A549 treated with CpdA at 1 μM for 4 hours (cell line): ENCODE data around the gene PKMYT1. TPM values are rescaled to one million over a fixed set of nuclear protein-coding genes. Genes with fewer than 3 reads are reported as not detected.

Source experiments
- total RNA-seq: library from RNA; stranded (reverse); fragments of 200-300 nt; extraction: Qiagen RNA extraction; gene quantifications from 5 replicates; pipeline ENCODE4 v1.2.3, GENCODE V29; 2022; ENCODE audit warnings: low read depth

Gene PKMYT1
- total RNA-seq: 62.4 to 91.1 TPM (median 87.4 TPM) in 5 replicates

DNA sequence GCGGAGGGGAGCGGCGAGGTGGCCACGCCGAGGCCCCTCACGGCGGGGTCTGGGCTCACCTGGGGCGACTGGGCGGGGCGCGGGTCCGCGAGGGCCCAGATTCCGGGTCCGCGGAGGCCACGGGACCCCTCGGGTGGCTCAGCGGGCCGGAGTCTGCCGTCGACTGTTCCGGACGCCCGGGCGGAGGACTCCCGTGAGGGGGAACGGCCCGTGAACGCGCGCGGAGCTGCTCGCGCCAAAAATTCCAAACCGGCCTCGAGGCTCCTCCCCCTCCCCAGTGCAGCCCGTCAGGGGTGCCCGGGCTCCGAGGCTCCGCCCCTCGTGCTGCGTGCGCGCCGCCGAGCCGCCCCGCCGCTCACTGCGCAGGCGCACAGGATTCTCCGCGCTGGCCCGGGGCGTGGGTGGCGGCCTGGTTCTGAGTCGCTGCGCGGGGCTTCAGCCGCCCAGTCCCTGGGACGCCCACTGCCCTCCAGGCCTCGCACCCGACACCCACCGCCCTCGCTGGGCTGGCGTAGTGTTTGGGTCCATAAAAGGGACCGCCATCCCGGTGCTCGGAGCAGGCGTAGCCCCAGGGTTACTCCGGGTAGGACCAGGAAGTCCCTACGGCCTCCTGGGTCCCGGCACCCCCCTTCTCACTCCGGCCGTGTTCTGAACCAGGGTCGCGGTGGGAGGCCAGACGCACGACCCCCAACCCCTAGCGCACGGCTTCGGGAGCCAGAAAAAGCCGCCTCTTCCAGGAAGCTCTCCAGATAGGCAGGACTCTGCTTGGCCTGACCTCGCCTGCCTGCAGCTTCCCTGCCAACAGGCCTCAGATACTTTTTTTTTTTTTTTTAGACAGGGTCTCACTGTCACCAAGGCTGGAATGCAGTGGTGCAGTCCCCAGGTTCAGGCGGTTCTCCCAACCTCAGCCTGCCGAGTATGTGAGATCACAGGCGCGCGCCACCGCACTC is at the start of gene PKMYT1:
Gene PKMYT1 (minus strand): TSS at position 220 of the 950 bp plus-strand sequence. CDS start 789 bp downstream, outside the sequence.

DNA sequence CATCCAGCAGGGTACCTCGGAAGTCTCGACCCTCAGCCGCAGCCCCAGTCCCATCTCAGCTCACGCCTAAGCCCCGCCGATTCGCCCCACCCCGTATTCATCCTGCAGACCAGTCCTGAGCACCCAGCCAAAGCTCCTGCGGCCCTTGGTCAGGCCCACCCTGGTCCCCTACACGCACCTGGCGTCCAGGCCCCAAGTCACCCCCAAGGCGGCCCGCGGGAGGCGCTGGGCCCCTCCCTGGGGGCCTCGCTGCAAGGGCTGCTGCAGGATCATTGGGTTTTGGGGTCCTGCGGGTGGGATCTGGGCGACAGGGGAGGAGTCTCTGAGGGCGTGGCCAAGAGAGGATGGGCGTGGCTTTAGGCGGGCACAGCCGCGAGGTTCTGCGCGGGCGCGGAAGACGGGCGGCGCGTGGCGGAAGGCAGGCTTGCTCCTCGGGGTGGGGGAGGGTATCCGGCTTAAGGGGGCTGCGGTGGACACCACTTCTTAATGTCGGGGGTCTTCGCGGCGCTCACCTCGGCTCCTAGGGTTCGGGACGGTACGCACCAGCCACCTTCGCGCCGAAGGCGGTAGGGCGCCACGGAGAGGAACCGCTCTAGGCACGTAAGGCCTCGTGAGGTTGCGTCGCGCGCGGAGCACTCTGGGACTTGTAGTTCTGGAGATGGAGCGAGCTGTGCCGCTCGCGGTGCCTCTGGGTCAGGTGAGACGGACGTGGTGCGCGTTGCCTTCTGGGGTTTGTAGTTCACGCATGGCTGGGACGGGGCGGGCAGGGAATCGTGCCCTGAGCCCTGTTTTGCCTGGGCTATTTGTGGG is 43.6 kb upstream of the PKMYT1 start, which contains the start of the genes HCFC1R1 and THOC6:
Gene HCFC1R1 (minus strand): TSS at position 274 of the 810 bp plus-strand sequence. CDS start 1 bp downstream, at position 273.
Gene THOC6 (plus strand): TSS at position 367 of the 810 bp plus-strand sequence. CDS start 292 bp downstream, at position 659.

DNA sequence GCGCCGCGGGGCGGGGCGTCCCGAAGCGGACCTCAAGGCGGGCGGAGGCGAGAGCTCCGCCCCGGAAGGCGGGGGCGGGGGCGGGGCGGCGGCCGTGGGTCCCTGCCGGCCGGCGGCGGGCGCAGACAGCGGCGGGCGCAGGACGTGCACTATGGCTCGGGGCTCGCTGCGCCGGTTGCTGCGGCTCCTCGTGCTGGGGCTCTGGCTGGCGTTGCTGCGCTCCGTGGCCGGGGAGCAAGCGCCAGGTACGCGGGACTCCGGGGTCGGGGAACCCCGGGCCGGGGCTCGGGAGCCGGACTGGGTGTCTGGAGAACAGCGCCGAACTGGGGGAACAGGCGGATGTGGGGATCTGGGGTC is 40.0 kb upstream of the PKMYT1 start, which contains the start of gene TNFRSF12A:
Gene TNFRSF12A (plus strand): TSS at position 122 of the 357 bp plus-strand sequence. CDS start 30 bp downstream, at position 152.

DNA sequence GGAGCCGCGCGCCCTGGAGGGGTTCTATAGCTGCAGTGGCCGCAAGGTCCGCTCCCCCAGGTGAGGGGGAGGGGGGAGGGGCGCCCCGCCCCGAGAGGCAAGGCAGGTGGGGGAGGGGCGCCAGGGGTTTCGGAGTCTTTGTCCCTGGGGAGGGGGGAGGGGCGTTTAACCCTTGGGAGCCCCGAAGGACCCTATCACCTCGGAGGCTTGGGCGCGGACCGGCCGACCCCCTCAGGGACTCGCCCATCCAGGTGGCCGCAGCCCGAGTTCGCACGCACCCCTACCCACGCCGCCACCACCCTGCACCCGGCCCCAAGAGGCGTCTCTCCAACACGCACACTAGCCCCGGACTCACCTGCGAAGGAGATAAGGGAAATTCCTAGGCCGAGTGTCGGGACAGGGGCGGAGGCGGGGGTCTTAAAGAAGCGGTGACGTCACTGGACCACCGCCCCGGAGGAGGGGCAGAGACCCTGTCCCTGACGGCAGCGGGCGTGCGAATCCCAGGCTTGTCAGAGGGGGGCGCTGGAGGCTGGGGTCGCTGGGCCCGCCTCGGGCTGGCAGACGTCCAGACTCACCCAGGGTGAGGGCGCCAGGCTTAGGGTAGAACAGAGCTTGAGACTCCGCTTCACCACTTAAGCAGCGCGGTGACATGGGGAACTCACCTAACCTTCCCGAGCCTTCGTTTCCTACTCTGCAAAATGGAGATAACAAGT is 37.7 kb upstream of the PKMYT1 start, which contains the start of gene CLDN6:
Gene CLDN6 (minus strand): TSS at position 390 of the 713 bp plus-strand sequence. CDS start 2,162 bp downstream, outside the sequence.

DNA sequence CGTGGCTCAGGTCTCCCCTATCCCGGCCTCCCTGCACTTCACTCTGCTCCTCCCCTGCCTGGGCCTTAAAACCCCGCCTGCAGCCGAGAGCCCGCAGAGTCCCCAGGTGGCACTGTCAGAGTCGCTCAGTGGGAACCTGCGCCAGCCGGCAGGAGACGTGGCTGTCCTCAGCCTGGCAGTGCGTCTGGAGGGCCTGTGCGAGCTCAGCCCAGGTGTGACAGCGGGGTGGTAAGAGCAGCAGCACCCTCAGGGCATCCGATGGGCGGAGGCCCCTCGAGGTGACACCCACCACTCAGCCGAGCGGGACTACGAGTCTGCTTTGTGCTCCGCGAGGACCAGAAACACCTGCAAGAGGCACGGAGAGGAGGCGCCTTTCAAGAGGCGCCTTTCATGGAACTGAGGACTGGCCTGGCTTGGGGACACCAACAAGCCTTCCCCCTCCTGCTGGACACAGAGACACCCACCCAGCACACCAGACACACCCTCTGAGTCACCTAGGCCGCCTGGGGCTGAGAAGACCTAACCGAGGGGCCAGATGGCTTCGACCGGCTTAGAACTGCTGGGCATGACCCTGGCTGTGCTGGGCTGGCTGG is 32.7 kb upstream of the PKMYT1 start, which contains the start of gene CLDN9:
Gene CLDN9 (plus strand): TSS at position 96 of the 593 bp plus-strand sequence. CDS start 440 bp downstream, at position 536.

DNA sequence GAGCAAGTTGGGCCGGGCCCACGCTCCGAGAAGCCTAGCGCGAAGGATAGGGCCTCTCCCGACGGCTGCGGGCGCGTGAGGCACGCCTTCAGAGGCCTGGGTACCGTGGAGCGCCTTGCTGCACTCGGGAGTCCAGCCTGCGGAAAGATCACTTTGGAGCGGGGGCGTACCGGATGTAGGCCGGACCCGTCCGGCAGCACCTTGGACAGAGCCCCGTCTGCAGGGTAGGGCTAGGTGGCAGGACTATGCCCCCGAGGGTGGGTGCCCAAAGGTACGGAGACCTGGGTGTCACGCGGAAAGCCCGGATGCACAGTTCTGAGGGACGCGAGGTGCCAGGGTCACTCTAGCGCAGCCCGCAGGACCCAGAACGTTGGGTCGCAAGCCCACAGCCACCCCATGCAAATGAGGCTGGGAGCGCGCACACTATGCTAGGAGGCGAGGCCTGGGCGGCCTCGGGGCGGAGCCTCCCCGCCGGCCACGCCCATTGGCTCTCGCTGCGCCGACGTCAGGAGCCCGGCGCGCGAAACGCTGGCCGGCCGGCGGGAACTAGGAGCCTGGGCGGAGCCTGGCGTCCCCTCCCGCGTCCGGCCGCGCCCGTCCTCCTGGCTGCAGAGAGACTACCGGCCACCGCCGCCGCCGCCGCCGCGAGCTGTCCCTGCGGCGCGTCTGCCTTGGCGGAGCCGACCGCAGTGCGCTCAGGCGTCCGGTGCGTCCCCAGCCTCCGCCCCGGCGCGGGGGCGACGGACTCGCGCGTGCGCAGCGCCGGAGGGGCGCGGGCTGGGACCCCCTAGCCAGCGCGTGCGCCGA is 11.3 kb downstream of the PKMYT1 start, which contains the start of gene PAQR4:
Gene PAQR4 (plus strand): TSS at position 611 of the 807 bp plus-strand sequence. CDS start 327 bp downstream, outside the sequence.

DNA sequence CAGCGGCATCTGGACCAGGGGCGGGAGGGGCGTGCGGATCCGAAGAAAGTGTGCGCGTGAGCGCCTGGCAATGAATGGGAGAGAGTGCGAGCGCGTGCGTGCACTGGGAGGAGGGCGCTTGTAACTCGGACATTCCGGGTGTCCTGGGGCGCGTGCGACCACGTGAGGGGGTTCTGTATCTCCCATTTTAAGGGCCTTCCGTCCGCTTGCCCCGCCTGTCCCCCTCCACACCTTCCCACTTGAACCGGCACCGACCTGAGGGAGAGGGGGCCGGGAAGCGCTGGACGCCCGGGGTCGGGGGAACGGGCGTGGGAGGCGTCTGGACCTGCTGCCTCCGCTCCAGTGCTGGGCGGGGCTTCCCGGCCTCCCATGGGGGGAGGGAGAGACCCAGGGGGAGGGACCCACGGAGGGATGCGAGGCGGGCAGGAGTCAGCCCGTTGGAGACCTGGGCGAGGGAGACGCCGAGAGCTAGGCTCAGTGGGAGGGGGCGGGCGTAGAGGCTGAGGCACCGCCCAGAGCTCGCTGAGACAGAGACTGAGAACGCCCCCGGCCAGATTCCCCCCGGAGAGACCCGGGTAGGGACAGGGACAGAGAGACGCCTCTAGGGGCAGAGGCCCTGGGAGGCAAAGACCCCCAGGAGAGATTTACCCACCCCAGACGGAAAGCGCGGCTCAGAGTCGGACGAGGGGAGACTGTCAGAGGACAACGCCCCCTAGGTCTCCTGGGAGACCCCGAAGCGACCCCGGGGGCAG is 16.3 kb downstream of the PKMYT1 start, which contains the start of gene KREMEN2:
Gene KREMEN2 (plus strand): TSS at position 553 of the 752 bp plus-strand sequence. CDS start 246 bp downstream, outside the sequence.

Other genes with a start within 250 kb of the PKMYT1 start
- 331 to 447 TPM (median 382 TPM) in 5 replicates for gene SRRM2, start 227.8 kb downstream of the PKMYT1 start, total RNA-seq
- gene ELOB, start 203.2 kb downstream of the PKMYT1 start, total RNA-seq: 414 to 506 TPM (median 472 TPM) in 5 replicates
- gene PRSS33, start 192.9 kb downstream of the PKMYT1 start, total RNA-seq: 0.03 TPM in 1 of 5 replicates, not detected in the others
- not detected in 5 replicates for gene PRSS41, start 182.0 kb downstream of the PKMYT1 start, total RNA-seq
- 0.11 to 0.19 TPM (median 0.12 TPM) in 3 of 5 replicates, not detected in the others for gene PRSS21, start 163.2 kb downstream of the PKMYT1 start, total RNA-seq
- 0.55 to 1.0 TPM (median 0.87 TPM) in 5 replicates for gene ZG16B, start 150.1 kb downstream of the PKMYT1 start, total RNA-seq
- gene PRSS22, start 122.3 kb downstream of the PKMYT1 start, total RNA-seq: 2.3 to 3.6 TPM (median 2.7 TPM) in 5 replicates
- gene FLYWCH2, start 97.2 kb downstream of the PKMYT1 start, total RNA-seq: 46.2 to 58.3 TPM (median 52.7 TPM) in 5 replicates
- 18.8 to 30.9 TPM (median 28.1 TPM) in 5 replicates for gene FLYWCH1, start 68.5 kb downstream of the PKMYT1 start, total RNA-seq
- gene KREMEN2, start 16.2 kb downstream of the PKMYT1 start, total RNA-seq: 1.1 to 2.3 TPM (median 1.9 TPM) in 5 replicates
- gene PAQR4, start 11.1 kb downstream of the PKMYT1 start, total RNA-seq: 29.4 to 40.9 TPM (median 37.7 TPM) in 5 replicates
- gene CLDN9, start 32.5 kb upstream of the PKMYT1 start, total RNA-seq: 0.27 to 0.80 TPM (median 0.39 TPM) in 5 replicates
- gene CLDN6, start 37.7 kb upstream of the PKMYT1 start, total RNA-seq: 0.30 to 0.58 TPM (median 0.32 TPM) in 4 of 5 replicates, not detected in the other
- gene TNFRSF12A, start 39.9 kb upstream of the PKMYT1 start, total RNA-seq: 446 to 698 TPM (median 646 TPM) in 5 replicates
- 201 to 240 TPM (median 232 TPM) in 5 replicates for gene HCFC1R1, start 43.5 kb upstream of the PKMYT1 start, total RNA-seq
- 27.4 to 38.7 TPM (median 33.2 TPM) in 5 replicates for gene THOC6, start 43.6 kb upstream of the PKMYT1 start, total RNA-seq
- gene BICDL2, start 56.5 kb upstream of the PKMYT1 start, total RNA-seq: not detected in 5 replicates
- gene MMP25, start 66.1 kb upstream of the PKMYT1 start, total RNA-seq: 0.67 to 0.97 TPM (median 0.85 TPM) in 5 replicates
- gene IL32, start 85.2 kb upstream of the PKMYT1 start, total RNA-seq: 22.4 to 36.7 TPM (median 28.1 TPM) in 5 replicates
- gene ZSCAN10, start 118.8 kb upstream of the PKMYT1 start, total RNA-seq: 0.03 TPM in 1 of 5 replicates, not detected in the others
- gene ZNF205, start 132.1 kb upstream of the PKMYT1 start, total RNA-seq: 11.3 to 15.1 TPM (median 13.2 TPM) in 5 replicates
- gene ZNF213, start 154.6 kb upstream of the PKMYT1 start, total RNA-seq: 7.9 to 12.9 TPM (median 11.6 TPM) in 5 replicates
- 0.29 to 0.48 TPM (median 0.40 TPM) in 3 of 5 replicates, not detected in the others for gene OR1F1, start 207.8 kb upstream of the PKMYT1 start, total RNA-seq